HEK293T (cell line): ENCODE measurements around the gene CLIP3.

Experiments
- BHLHE40 ChIP-seq: fragments of 450-650 bp; IDR thresholded peaks from 2 replicates; pipeline ENCODE4 v1.6.1; 2016; ENCODE audit warnings: mild to moderate bottlenecking, moderate library complexity, borderline replicate concordance
- FOXK2 ChIP-seq: fragments of 450-650 bp; IDR thresholded peaks from 2 replicates; pipeline ENCODE4 v1.6.1; 2016; ENCODE audit warnings: mild to moderate bottlenecking

GRCh38 chr19:36051637-36052036 lies 19.0 kb upstream of the CLIP3 start:
- TF ChIP-seq FOXK2 (no peak), BHLHE40 (no peak)
